Mesodermal cell (in vitro differentiated cells): ENCODE results near the gene STK10.

Source experiments
- H3K27ac ChIP-seq: 2 replicates; pipeline ENCODE4 v1.7.0; 2013; ENCODE audit warnings: mild to moderate bottlenecking, low read depth, low read length, moderate library complexity; ENCODE audit not compliant: severe bottlenecking
- H3K36me3 ChIP-seq: 2 replicates; pipeline ENCODE4 v1.7.1; 2013; ENCODE audit warnings: mild to moderate bottlenecking, low read length, moderate library complexity; ENCODE audit not compliant: control insufficient read depth, insufficient read depth
- H3K4me1 ChIP-seq: one replicate; pipeline ENCODE4 v1.7.1; 2013; ENCODE audit warnings: mild to moderate bottlenecking, low read length; ENCODE audit not compliant: insufficient read depth, control insufficient read depth, poor library complexity, severe bottlenecking
- H3K4me3 ChIP-seq: 2 replicates; pipeline ENCODE4 v1.7.0; 2013; ENCODE audit warnings: low read length, control low read depth, mild to moderate bottlenecking; ENCODE audit not compliant: insufficient read depth, poor library complexity, severe bottlenecking; ENCODE audit errors: extremely low read depth
- H3K9me3 ChIP-seq: 2 replicates; pipeline ENCODE4 v1.7.1; 2013; ENCODE audit warnings: mild to moderate bottlenecking, low read length, moderate library complexity; ENCODE audit not compliant: control insufficient read depth
- WGBS, 2 experiments: methylation state at CpG; one replicate each; pipeline ENCODE4 v1.1.5; 2013; ENCODE audit warnings: missing lambda C conversion rate in 2 of 2; ENCODE audit not compliant: insufficient coverage in 2 of 2; 5-methylcytosine and 5-hydroxymethylcytosine counted together

STK10 gene

DNA sequence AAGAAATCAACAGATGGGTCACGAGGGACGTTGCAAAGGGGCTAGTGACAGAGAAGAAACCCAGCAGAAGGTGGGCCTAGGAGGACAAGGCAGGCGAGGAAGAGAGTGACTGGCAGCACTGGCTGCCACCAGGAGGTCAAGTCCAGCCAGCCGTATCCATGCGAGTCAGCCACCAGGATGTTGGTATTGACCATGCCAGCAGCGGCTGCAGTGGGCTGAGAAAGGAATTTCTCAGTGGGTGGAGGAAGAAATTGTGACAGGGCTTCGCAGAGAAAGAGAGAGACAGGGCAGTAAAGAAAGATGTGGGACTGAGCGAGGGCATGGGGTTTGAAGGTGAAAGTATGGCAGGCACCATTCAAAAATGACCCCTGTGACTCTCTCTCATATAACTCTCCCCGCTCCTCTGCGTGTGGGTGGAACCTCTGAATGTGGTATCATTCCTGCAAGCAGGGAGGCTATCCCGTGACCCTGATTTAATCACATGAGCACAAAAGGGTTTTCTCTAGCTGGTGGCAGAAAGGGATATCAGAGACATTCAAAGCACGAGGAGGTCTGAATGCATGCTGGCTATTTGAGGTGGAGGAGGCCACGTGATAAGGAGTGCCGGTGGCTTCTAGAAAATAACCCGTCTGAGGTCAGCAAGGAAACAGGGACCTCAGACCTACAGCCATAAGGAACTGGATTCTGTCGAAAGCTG is 136.2 kb downstream of the STK10 start:
- no peaks in the 10 kb centered on the region for H3K9me3 ChIP-seq
- no peak overlapping the region for H3K27ac ChIP-seq
- H3K4me1 ChIP-seq = no peaks in the 10 kb centered on the region
- 86 to 87% methylated on average over 13 to 14 of the region's 16 CpGs for WGBS, 2 experiments
- no peak overlapping the region for H3K4me3 ChIP-seq
- H3K36me3 ChIP-seq = peaks cover 92% of the 10 kb centered on the region

DNA sequence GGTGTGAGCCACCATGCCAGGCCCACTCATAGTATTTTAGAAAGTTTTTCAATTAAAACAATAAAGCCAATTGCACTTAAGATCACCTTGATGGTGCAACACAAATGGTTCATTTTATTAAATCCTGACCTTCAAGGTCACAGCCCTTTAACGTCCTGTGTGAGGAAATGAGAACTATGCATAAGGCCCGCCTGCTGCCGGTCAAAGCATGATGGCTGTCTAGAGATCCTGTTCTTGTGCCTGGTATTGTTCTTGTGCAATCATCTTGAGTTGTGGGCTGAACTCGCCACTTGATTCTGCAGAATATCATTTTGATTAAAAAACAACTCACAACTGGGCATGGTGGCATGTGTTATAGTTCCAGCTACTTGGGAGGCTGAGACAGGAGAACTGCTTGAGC is 137.9 kb downstream of the STK10 start:
- no peaks in the 10 kb centered on the region for H3K9me3 ChIP-seq
- no peaks in the 10 kb centered on the region for H3K4me1 ChIP-seq
- H3K36me3 ChIP-seq = peaks cover 94% of the 10 kb centered on the region
- H3K27ac ChIP-seq = no peak overlapping the region
- no peak overlapping the region for H3K4me3 ChIP-seq
- WGBS, 2 experiments = 100% methylated on average over 2 to 4 of the region's 4 CpGs

DNA sequence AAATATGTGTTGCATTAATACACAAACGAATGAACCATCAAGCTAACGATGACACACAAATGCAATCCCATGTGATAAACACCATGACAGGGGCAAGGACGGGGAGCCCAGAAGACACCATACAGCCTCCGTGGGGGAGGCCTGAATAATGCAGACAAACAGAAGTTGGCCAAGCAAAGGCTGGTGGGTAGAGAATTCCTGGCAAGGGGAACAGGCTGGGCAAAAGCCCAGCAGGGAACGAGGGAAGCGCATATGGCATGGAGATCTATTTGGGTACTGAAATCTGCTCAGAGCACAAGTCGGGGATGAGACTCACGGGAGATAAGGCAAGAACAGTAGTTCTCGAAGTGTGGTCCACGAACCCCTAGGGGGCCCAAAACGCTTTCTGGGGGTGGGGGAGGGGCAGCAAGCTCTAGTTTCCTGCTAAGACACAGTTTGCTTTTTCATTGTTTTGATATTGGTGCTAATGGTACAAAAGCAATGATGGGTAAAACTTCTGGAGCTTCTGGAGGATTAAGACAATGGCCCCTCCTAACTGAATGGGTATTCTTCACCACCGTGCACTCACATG is 138.7 kb downstream of the STK10 start:
- no peaks in the 10 kb centered on the region for H3K9me3 ChIP-seq
- H3K4me1 ChIP-seq = no peaks in the 10 kb centered on the region
- no peak overlapping the region for H3K4me3 ChIP-seq
- H3K27ac ChIP-seq = no peak overlapping the region
- peaks cover 95% of the 10 kb centered on the region for H3K36me3 ChIP-seq
- 82 to 85% methylated on average over 11 of the region's 12 CpGs for WGBS, 2 experiments

DNA sequence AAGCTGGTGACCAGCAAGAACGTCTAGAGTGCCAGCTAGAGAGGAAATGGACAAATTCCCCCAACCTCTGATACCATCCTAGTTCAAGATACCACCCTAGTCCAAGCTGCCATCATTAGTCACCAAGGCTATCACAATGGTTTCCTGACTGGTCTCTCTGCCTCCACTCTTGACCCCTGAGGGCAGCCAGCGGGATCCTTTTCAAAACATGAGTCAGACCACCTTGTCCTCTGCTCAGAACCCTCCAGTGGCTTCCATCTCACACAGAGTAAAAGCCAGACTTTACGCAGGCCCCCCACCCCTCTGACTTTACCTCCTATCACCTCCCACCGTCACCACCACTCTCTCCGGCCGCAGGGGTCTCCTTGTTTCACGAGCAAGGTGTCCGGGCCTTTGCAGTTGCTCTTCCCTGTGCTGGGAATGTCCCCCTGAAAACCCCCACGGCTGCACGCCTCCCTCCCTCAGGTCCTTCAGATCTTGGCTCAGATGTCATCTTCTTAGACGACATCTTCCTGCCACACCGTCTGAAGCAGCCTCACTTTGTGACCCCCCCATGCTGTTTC is 139.4 kb downstream of the STK10 start:
- no peak overlapping the region for H3K27ac ChIP-seq
- H3K4me1 ChIP-seq = no peaks in the 10 kb centered on the region
- H3K4me3 ChIP-seq = no peak overlapping the region
- peaks cover 95% of the 10 kb centered on the region for H3K36me3 ChIP-seq
- 87 to 91% methylated on average over 10 to 12 of the region's 12 CpGs for WGBS, 2 experiments
- no peaks in the 10 kb centered on the region for H3K9me3 ChIP-seq

DNA sequence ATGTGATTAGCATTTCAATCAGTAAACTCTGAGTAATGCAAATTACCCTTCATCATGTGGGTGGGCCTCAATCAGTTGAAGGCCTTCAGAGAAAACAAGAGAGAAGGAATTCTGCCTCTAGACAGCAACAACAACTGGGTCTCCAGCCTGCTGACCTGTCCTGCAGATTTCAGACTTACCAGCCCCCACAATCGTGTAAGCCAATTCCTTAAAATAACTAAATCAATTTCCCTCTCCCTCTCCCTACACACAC is 139.9 kb downstream of the STK10 start:
- Histone ChIP-seq H3K4me3 (no peak overlapping the region), H3K9me3 (no peaks in the 10 kb centered on the region), H3K4me1 (no peaks in the 10 kb centered on the region), H3K36me3 (peaks cover 95% of the 10 kb centered on the region), H3K27ac (no peak overlapping the region)
- whole genome bisulfite sequencing, 2 experiments = 83% methylated on average over 1 of the region's 1 CpG; no CpG with 5 or more reads in 1 of the 2 experiments

DNA sequence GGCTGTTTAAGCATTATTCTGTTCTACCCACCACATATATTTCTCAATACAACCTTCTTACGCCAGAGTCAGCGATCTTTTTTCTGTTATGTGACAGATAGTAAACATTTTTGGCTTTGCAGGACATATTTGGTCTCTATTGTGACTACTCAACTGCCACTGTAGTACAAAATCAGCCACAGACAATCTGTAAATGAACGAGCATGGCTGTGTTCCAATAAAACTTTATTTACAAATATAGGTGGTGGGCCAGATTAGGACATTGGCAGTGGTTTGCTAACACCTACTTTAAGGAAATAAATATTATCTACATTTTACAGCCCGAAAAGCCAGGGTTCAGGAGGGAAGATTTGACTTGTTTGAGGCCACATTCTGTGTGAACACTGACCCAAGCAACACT is 141.4 kb downstream of the STK10 start:
- H3K4me1 ChIP-seq = no peaks in the 10 kb centered on the region
- H3K4me3 ChIP-seq = no peak overlapping the region
- no peak overlapping the region for H3K27ac ChIP-seq
- no peaks in the 10 kb centered on the region for H3K9me3 ChIP-seq
- H3K36me3 ChIP-seq = peaks cover 86% of the 10 kb centered on the region
- WGBS, 2 experiments = 100% methylated on average over 1 of the region's 4 CpGs

DNA sequence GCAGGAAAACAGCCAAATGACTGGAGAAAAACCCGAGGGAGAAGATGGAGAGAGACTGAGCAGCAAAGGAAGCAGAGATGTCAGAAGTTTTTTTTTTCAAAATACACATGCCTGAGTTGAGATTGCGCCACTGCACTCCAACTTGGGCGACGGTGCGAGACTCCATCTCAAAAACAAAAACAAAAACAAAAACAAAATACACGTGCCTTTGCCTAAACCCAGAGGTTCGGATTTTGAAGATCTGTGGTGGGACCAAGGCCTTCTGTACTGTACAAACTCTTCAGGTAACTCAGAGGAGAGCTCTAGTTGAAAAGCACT is 142.8 kb downstream of the STK10 start:
- no peak overlapping the region for H3K4me3 ChIP-seq
- no peaks in the 10 kb centered on the region for H3K9me3 ChIP-seq
- 73 to 83% methylated on average over 1 to 3 of the region's 7 CpGs for WGBS, 2 experiments
- peaks cover 74% of the 10 kb centered on the region for H3K36me3 ChIP-seq
- H3K4me1 ChIP-seq = no peaks in the 10 kb centered on the region
- H3K27ac ChIP-seq = no peak overlapping the region

DNA sequence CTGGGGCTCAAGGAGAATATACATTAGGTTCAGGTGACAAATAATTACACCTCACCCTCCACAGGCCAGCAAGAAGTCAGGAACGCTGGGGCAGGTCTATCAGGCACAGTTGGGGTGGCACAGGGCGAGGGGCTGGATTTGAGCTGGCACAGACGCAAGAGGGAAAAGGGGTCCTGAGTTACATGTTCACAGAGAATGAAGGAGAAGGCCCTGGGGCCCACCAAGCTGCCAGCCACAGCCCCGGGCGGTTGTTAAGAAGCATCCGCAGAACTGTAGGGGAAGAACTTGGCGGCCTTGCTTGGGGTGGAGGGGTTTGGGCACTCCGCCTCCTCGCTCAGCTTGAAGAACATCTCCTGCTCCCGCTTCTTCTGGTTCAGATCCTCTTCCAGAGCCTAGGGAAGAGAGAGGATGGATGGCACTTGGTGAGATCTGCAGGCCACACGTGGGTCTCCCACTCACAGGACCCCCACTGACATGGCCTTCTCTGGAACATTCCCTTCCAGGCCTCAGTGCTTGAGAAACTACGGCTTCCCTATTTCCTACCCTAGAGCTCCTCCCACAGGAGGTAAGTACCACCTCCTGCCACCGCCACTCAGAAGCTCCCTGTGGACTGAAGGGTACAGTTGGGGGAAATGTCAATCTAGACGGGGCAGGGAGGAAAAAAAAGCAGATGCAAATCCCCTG is 143.3 kb downstream of the STK10 start:
- peaks cover 69% of the 10 kb centered on the region for H3K36me3 ChIP-seq
- H3K27ac ChIP-seq = no peak overlapping the region
- no peaks in the 10 kb centered on the region for H3K9me3 ChIP-seq
- H3K4me1 ChIP-seq = no peaks in the 10 kb centered on the region
- no peak overlapping the region for H3K4me3 ChIP-seq
- WGBS, 2 experiments = 72 to 88% methylated on average over 5 to 8 of the region's 14 CpGs

DNA sequence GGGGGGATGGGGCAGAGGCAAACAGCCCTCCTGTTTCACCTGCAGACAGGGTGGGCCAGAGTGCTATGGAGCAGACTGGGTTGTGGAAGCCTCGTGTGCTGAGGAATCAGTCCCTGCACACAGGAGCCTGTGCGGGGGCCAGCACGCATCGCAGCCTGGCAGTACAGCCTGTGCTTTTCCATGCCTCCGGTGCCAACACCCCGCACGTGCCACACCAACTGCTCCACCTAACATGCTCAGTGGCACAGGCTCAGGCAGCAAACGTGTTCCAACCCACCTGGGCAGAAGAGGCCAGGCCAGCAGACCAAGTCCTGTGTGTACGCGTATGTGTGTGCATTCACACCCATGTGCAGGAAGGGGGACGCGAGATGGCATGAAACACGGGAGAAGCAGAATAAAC is 144.2 kb downstream of the STK10 start:
- Histone ChIP-seq H3K4me1 (no peaks in the 10 kb centered on the region), H3K27ac (no peak overlapping the region)
- WGBS, 2 experiments = 96 to 97% methylated on average over 8 to 13 of the region's 13 CpGs

DNA sequence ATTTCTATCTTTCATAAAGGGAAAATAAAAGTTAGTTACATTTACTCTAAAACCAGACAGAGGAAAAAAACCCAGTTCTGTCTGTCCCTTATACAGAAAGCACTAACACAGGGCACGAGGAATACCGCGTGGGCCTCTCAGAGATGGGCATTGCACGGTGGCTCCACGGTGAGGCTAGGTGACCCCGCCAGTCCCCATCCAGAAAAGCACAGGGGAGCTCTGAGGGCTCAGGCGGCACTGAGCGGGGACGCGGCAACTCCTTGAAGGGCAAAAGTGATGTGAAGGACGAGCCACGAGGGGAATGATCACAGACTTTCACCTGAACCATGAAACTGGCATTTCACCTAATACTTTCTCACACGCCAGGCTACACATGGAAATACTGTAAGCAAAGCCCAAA is 145.8 kb downstream of the STK10 start:
- Histone ChIP-seq H3K27ac (no peak overlapping the region), H3K4me3 (no peak overlapping the region), H3K4me1 (no peaks in the 10 kb centered on the region), H3K36me3 (peaks cover 43% of the 10 kb centered on the region), H3K9me3 (no peaks in the 10 kb centered on the region)
- 91 to 95% methylated on average over 11 to 12 of the region's 13 CpGs for WGBS, 2 experiments

More for the DNA sequence above, 144.2 kb downstream of the STK10 start:
- Histone ChIP-seq H3K36me3 (peaks cover 60% of the 10 kb centered on the region), H3K4me3 (no peak overlapping the region), H3K9me3 (no peaks in the 10 kb centered on the region)

DNA sequence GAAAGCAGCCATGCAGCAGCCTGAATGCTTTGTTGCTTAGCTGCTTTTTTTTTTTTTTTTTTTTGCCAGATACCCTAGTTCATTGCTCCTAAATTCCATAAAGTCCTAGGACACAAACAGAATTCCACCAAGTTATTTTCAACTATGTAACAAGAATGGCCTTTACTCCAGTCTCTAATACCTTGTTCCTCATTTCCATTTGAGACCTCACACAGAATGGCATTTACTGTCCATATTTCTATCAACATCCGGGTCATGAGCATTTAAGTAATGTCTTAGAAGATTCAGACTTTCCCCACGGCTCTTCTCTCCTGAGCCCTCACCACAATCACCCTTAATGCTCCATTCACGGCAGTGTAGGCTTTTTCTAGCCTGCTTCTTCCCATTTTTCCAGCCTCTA is 149.9 kb downstream of the STK10 start:
- Histone ChIP-seq H3K4me1 (no peaks in the 10 kb centered on the region), H3K9me3 (no peaks in the 10 kb centered on the region), H3K27ac (no peak overlapping the region), H3K36me3 (peaks cover 6% of the 10 kb centered on the region), H3K4me3 (no peak overlapping the region)
- 80 to 89% methylated on average over 3 of the region's 3 CpGs for WGBS, 2 experiments
